GM21723 (cell line): ENCODE measurements around the gene DLX2.
"Not testable (repeated sequence)": the region's sequence is repeated elsewhere in the genome, so short reads cannot be mapped to it uniquely, and the experiment has no call there.

Experiments used
- ATAC-seq: cut with Tn5 transposase; IDR thresholded peaks from one replicate; pipeline ENCODE4 v1.9.1; 2021; ENCODE audit warnings: mild to moderate bottlenecking, moderate library complexity; ENCODE audit not compliant: unreplicated experiment

DLX2 gene

DNA sequence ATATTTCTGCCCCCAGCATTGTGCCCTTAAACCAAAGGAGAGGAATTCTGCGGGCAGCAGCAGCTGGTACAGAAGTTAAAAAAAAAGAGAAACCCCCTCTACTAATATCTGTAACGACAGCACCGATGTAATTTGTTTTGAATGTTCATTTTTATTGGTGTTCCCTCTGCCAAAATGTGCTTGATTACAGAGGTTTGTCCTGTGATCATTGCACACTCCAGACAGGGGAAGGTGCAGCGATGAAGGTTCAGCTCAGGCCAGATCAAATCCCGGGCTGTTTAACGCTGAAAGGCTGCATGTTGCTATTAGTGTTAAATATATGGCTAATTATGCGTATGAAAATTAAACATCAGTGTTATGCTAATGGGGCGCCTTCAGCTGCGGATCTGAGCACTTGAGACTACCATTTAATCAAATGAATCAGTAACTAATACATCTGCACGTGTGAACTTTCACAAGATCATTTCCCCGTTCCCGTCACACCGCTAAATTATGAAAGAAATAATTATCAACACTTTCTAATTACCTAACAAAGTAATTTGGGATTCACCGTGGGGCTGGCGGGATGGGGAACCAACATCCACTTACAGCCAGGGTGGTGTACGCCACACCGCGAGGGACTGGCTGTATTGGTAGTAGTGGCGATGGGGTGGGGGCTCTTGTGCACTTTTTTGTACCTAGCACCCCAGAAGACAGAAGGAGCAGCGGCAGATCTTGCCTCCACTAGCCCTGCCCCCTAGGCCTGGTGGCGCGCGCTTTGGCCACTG lies 18.9 kb downstream of the DLX2 start:
- no peak for ATAC-seq

DNA sequence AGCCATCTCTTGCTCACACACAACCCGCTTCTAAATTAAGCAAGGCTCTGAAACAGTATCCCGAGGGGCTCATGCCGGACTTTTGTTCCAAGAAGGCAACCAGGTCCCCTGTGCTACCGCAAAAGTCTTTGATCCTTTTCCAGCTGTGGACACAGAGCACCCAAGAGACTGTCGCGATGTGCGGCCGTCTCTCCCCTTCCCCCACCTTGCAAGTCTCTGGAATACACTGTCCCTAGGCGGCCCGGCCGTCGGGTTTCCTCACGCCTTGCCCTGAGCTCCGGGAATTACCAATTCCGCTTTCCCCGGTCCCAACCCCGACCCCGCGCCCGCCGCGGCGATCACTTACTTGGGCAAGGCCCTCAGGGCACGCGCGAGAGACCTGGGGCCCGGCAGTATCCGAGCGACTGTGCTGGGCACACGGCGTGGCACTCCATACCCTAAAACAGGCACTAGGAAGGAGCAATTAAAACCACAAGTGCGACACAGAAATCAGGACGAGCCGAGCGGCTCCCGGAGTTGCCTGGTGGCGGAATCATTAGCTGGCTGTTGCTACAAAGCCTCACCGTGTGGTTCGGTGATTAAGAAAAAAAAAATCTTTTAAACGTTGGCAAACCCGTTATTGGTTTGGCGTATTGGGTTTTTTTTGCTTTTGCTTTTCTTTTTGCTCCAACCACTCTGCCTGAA lies 19.6 kb downstream of the DLX2 start:
- ATAC-seq = no peak

DNA sequence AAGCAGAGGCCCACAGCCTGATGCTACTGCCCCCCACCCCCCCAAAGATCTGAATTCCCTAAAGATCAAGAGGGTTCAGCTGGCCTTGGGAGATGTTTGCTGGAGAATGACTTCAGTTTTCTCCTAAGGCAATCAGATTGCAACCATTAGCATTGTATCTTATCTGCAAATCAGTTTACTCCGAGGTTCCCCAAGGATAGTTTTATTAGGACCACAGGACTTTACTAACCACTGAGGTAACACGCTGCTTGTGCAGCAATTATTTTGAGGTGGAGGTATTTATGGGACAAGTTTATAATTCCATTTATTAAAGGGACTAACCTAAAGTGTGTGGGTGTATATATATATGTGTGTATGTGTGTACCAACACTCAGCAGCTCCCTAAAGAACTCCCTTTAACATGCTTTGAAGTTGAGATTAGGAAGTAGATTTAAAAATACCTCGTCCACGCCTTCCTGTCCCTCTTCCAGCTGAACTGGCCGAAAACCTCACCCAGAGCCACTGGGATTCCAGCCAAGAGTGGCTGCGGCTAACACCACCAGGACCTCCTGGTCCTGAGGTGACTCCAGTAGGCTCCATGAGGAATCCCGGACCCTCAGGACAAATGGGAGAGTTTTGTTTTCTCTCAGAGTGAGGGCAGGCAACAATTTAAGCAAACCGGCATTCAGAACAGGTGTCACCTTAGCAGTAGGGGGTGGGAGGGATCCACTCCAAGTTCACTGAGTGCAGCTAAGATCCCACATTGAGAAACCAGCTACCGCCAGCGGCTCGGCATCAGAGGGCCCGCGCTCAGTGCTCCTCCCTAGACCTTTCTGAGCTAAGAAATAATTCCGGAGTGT lies 20.4 kb downstream of the DLX2 start:
- no peak for ATAC-seq

DNA sequence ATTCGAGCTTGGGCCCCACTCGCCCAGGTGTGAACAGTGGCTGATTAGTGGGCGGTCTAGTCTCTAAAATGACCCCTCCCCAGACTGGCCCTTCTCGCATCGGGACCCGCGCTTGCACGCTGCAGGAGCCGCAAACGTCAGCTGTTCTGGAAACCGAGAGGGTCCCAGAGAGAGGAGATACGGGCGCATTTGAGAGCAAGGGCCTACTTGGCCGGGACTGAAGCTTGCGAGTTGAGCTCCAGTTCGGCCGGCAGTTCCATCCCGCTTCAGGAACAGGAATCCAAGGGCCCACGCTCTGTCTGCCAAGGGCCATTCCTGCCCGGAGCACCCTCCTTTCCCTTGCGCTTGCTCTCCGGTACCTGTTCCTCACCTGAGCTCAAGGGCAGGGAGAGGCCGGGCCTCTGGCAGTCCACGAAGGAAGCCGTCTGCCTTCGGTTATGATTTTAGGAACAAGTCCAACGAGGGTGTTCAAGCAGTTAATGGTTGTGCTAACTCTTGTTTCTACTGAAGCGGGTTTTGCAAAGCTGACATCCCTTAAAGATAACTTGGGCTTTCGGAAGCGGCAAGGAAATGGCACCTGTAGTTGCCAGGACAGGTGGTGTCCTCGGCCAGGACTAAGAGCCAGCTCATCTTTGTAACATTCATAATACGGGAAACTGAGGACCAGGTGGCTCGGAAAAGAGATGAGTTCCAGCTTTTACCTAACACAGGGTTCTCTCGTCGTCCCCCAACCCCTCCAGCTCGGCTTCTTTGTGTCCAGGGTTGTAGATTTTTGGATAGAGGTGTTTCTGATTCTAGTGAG lies 21.3 kb downstream of the DLX2 start:
- ATAC-seq = no peak

DNA sequence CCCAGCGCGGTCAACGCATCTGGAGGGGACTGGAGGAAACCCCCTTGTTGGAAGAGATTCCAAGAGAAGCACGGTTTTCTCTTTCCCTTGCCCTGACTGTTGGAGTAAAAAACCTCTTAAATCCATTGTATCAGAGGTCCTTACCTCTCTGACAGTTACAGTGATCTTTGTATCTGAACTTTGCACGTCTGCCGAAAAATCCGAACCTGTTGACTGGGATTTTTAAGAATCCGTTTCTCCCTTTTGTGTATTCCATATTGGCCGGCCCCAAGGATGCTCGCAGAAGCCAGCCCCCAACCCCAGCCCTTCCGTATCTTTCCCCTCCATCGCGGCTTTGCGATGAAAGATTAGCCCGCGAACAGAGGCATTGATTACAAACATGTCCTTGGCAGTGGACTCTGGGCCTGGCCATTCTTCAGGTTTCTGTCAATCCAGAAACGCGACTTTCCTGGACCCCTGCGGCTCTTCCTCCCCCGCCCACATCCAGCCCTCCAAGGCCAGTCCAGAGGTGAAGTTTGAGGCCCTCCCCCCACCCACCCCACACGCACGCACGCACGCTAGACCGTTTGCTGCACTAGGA lies 22.0 kb downstream of the DLX2 start:
- no peak for ATAC-seq

DNA sequence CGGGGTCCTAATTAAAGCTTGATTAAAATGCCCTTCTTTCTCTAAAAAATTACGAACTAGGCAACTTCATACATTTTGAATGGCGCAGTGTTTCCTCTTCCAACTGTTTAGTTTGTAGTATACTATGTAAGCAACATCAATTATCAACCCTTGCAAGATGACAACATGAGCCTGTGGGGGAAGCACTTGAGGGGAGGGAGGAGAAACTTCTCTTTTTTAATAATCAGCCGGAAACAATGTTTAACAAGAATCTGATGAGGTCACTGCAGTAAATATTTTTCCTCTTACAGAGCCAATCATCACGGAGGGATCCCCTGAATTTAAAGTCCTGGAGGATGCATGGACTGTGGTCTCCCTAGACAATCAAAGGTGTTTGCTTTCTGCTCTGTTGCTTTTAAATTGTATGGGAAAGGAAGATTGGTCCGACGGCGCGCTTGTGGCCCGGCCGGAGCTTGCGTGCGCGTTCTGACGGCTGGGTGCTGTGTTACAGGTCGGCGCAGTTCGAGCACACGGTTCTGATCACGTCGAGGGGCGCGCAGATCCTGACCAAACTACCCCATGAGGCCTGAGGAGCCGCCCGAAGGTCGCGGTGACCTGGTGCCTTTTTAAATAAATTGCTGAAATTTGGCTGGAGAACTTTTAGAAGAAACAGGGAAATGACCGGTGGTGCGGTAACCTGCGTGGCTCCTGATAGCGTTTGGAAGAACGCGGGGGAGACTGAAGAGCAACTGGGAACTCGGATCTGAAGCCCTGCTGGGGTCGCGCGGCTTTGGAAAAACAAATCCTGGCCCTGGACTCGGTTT lies 22.7 kb downstream of the DLX2 start:
- ATAC-seq = no peak

DNA sequence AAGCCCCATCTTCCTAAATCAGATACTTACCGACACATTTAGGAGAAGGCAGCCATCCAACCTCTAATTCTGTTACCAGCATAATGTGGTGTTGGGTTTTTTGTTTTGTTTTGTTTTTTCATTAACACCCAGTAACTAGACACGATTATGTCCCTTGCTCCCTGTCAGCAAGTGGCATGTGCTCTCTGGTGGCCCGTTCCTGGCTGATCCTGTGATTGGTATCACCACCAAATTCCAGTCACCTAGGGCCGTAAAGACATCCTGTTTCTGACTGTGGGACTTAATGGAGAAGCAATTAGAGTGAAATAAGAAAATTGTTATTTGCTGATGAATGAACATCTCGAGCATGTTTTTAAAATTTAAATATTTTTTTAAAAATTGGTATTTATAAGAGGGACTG lies 23.3 kb downstream of the DLX2 start:
- ATAC-seq = no peak

DNA sequence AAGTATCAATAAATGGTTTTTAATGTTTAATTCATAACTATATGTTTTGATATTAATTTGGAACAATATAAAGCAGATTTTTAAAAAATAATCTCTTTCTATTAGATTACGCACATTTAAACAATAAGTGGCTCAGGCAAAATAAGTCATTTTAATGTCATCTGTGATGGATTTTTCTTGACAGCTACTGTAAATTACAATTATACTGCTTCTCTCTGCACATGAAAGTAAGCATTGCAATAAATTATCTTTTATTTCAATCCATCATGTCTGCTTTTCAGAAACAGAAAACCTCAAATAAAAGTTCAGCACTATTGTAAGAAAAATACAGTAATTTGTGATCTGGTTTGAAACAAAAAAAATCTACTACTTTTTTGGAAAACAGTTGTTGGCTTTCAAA lies 28.4 kb downstream of the DLX2 start:
- ATAC-seq = no peak

DNA sequence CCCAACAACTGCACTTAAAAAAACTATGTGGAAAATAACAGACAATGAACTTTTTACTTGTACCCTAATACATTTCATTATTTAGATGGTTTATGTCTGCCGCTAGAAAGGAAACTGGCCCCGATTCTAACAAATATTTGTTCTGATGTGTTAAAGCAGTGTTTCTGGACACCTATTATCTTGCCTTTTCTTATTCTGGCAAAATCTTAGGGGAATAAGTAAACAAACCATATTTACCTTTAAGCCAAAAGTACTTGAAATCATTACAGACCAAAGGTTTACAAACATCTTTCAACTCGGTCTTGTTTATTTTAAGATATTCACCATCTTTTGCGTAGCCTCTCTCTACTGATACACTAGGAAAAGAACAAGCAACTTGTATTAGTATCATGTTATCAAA lies 29.2 kb downstream of the DLX2 start:
- ATAC-seq = no peak

DNA sequence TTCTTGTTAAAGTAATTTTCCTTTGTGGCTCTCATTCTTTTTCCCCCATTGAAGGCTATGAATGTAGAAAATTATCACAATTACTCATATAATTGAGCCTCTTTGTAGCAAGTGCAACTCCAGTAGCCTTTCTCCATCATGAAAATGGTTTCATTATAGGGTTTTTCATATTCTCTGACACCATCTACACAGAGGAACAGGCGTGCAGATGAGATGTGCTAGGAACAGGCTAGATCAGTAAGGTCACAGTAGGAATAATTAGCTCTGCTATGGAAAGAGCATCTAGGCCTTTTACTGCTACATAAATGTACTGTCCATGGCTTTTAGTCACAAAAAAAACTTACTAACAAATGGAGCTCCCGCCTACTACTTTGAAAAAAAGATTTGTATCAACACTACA lies 30.0 kb downstream of the DLX2 start:
- ATAC-seq = no peak

DNA sequence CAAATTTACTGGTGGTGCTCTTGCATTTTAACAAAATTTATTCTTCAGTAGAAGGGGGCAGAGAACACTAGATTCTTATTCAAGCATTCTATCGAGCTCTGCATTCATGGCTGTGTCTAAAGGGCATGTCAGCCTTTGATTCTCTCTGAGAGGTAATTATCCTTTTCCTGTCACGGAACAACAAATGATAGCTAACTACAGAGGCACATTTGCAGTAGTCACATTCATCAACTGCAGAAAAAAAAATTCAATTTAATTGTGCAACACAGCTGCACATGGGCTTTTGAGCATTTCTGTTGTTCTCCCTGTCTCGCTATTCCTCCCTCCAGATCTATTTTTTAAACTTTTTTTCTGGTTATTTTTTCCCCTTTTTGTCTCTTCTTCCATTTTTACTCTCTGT lies 30.4 kb downstream of the DLX2 start:
- ATAC-seq = no peak

DNA sequence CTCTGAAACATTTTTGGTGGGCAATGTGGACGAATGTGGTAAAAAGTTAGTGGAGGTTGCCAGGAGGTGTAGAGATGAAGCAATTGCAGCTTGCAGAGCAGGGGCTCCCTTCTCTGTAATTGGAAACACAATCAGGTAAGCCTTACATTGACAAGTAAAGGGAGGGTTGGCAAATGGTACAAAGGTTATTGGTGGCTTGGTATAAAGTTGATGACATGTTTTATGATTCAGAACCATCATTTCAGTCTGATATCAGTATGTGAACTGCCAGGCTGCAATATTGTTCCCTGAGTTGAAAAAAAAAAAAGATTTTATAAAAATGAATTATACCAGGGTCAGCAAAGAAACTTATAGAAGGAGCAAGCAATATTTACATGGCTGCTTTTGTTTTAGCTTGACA lies 31.8 kb downstream of the DLX2 start:
- ATAC-seq = no peak

DNA sequence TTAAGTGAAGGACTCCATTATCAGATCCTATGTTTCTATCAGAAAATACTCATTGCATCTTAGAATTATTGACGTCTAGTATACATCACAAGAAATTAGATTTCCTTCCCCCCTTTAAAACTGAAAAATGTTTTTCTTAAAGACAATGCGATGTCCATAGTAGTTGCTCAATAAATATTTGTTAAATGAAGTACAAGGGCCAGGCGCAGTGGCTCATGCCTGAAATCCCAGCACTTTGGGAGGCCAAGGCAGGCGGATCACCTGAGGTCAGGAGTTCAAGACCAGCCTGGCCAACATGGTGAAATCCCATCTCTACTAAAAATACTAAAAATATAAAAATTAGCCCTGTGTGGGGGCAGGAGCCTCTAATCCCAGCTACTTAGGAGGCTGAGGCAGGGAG lies 34.8 kb downstream of the DLX2 start:
- not testable (repeated sequence) for ATAC-seq

DNA sequence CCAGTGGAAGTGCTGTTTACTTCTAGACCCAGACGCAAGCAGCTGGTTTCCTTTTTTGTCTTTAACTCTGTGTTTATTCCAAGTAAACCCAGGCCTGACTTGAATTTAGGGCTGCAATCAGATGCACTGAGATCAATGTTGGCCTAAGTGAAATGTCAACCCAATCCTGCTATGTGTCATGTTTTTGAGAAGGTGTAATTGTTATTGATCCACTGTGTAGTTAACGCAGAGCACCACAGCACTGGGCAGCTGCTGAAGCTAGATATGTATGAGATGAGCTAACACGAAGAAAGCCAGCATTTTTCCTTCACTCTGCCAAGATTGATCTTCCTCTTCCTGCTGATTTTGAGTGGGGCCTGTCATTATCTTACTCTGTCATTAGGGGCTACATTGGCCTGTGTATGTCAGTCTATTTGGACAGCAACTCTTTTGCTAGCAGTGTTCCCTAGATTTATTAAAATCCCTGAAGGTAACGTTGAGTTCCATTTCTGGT lies 36.3 kb downstream of the DLX2 start:
- no peak for ATAC-seq

DNA sequence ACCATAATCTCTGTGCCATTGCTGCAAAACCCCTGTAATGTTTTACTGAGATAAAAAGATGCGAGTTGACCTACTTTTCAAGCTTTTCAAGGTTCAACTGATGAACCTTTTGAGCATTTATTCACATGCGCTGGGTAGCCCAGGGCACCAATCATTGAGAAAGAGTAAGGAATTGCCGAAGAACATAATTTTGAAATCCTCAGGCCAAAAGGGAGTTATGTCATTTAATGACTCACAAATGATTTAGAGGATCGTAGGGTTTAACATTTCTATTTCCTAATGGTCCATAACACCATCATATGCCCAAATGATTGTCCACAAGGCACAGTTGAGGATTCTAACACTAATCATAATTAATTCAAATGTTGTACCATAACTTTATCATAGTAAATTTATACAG lies 37.6 kb downstream of the DLX2 start:
- ATAC-seq = no peak

DNA sequence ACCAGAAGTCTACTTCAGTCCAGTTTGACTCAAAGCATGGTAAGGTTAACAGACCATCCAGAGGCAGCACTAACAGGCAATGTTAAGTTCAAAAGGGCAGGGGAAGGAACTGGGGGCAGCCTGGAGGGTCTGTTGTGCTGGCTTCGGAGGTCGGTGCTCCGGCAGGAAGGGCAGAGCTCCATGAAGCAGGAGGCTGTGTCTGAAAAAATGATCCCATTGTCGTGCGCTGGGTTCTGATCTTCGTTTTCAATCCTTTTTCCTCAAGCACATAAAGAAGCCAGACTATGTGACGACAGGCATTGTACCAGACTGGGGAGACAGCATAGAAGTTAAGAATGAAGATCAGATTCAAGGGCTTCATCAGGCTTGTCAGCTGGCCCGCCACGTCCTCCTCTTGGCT lies 39.3 kb downstream of the DLX2 start:
- no peak for ATAC-seq

DNA sequence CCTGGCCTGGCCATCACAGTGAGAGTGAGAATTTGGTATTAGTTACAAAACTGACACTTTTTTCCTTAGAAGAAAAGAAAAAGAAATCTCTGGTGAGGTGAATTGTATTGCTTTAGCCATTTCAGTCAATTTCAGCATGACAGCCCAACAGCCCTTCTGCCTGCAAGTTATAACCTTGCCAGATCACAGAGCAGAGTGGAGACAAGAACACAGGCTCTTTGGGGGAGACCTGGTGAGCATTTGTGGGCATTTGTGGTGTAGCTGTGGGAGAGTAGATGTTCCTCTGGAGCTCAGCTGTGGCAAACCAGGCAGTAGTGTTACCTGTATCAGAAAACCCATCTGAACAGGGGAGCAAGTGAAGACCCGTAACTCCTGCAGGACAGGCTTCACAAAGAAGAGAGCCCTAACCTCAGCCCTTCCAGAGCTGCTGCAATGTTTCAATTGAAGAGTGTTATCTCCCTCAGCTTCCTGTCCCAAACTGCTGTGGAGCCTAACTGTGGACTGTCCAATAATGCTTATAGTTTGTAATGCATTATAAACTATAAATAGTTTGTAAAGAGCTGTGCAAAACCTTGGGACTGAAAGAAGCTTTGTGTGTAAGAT lies 40.2 kb downstream of the DLX2 start:
- no peak for ATAC-seq

DNA sequence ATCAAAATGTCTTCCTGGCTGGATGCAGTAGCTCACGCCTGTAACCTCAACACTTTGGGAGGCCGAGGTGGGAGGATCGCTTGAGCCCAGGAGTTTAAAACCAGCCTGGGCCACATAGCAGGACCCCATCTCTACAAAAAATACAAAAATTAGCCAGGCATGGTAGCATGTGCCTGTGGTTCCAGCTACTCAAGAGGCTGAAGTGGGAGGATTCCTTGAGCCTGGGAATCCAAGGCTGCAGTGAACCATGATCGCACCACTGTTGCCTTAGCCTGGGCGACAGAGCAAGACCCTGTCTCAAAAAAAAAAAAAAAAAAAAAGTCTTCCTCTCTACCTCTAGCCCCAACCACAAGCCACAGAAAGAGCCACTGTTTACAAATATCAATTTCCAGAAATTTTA lies 42.6 kb downstream of the DLX2 start:
- ATAC-seq = not testable (repeated sequence)

DNA sequence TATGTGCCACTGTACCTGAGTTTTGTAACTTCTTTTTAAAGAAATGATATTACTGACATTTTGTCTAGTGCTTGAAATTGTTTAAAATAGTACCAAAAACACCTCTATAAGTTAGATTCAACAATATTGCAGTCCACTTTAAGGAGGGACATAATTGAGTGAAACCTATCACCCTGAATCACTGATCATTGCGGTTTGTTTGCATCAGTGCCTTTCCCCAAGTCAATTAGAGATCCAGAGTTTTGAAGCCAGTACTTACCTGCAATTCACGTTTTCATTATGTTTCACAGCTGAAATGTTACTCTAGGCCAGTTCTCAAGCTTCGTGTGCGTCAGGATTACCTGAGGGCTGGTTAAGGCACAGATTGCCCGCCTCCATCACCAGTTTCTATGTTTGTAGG lies 44.0 kb downstream of the DLX2 start:
- no peak for ATAC-seq
